ENCODE measurements around the gene DVL1.

- TF ChIP-seq CTCF (IDR thresholded peaks at IDR 0.05) (no peak), EP300 (IDR thresholded peaks at IDR 0.05) (no peak), POLR2A (IDR thresholded peaks at IDR 0.05) (no peak)
Observed at GRCh38 chr1:1314678-1315335, 34.4 kb downstream of the DVL1 start.

Measured in tibial nerve (tissue), 4 donors.